BLaER1 treated with 17β-estradiol and CSF1 and Interleukin-3, amounts not matched to agents 10 nM and 100 nM (cell line): ENCODE results near the gene TMPRSS2.
"Not testable (repeated sequence)": the region's sequence is repeated elsewhere in the genome, so short reads cannot be mapped to it uniquely, and the experiment has no call there.

ENCODE experiments used
- H3K27ac ChIP-seq, 11 experiments: shearing (Covaris generic); formaldehyde crosslinking; 2 replicates each; pipeline ENCODE4 v1.8.1; 2022
- H3K27me3 ChIP-seq, 11 experiments: shearing (Covaris generic); formaldehyde crosslinking; 2 replicates each; pipeline ENCODE4 v1.8.1; 2022
- H3K36me3 ChIP-seq, 11 experiments: shearing (Covaris generic); formaldehyde crosslinking; 2 replicates each; pipeline ENCODE4 v1.8.1; 2022
- H3K4me1 ChIP-seq, 10 experiments: shearing (Covaris generic); formaldehyde crosslinking; 2 replicates each; pipeline ENCODE4 v1.8.1; 2022
- H3K4me2 ChIP-seq, 11 experiments: shearing (Covaris generic); formaldehyde crosslinking; 2 replicates each; pipeline ENCODE4 v1.8.1; 2022
- H3K4me3 ChIP-seq, 10 experiments: shearing (Covaris generic); formaldehyde crosslinking; 2 replicates each; pipeline ENCODE4 v1.8.1; 2022
- H3K9ac ChIP-seq, 11 experiments: shearing (Covaris generic); formaldehyde crosslinking; 2 replicates each; pipeline ENCODE4 v1.8.1; 2022
- H3K9me3 ChIP-seq, 11 experiments: shearing (Covaris generic); formaldehyde crosslinking; replicated peaks in 1 of 11; 2 replicates each; pipeline ENCODE4 v1.8.1; 2022
- H4K20me1 ChIP-seq, 11 experiments: shearing (Covaris generic); formaldehyde crosslinking; 2 replicates each; pipeline ENCODE4 v1.8.1; 2022
- Cebpa-rat ChIP-seq, 11 experiments: shearing (Covaris generic); IDR thresholded peaks; 2 replicates each; pipeline ENCODE4 v1.8.1; 2022

TMPRSS2 gene

GRCh38 chr21:41418956-41419680 lies 88.8 kb downstream of the TMPRSS2 start:
- H3K9ac ChIP-seq: peak overlapping the region in 2 of 11 experiments; percentile 82 to 86; a peak in 4 of 22 replicates
- TF ChIP-seq Cebpa-rat (IDR thresholded peaks at IDR 0.05): no peak
- no peaks in the 10 kb centered on the region for H3K27me3 ChIP-seq
- H3K36me3 ChIP-seq: no peaks in the 10 kb centered on the region
- peaks cover 40 to 51% (median 48%) of the 10 kb centered on the region in 10 experiments for H3K4me1 ChIP-seq
- H3K9me3 ChIP-seq: peaks cover 7 to 14% (median 13%) of the 10 kb centered on the region in 11 experiments; a peak in 20 of 22 replicates
- H3K27ac ChIP-seq: peak overlapping the region in 9 of 11 experiments; percentile 70 to 88 (median 84); a peak in 16 of 22 replicates
- no peak overlapping the region for H3K4me3 ChIP-seq
- H4K20me1 ChIP-seq: no peaks in the 10 kb centered on the region
- peak overlapping the region; percentile 92 to 99 (median 95); a peak in 21 of 22 replicates for H3K4me2 ChIP-seq

- Histone ChIP-seq H3K4me3 (no peak overlapping the region), H3K9me3 (peaks cover 7 to 14% (median 13%) of the 10 kb centered on the region in 11 experiments; a peak in 20 of 22 replicates), H3K9ac (no peak overlapping the region), H3K27me3 (no peaks in the 10 kb centered on the region), H3K4me1 (peaks cover 34 to 45% (median 41%) of the 10 kb centered on the region in 10 experiments), H3K36me3 (no peaks in the 10 kb centered on the region), H4K20me1 (no peaks in the 10 kb centered on the region), H3K27ac (peak overlapping the region in 2 of 11 experiments; percentile 77 to 88; a peak in 3 of 22 replicates), H3K4me2 (peak overlapping the region in 9 of 11 experiments; percentile 92 to 99 (median 97); a peak in 10 of 22 replicates)
- no peak for TF ChIP-seq Cebpa-rat (IDR thresholded peaks at IDR 0.05)
These were observed 89.6 kb downstream of the TMPRSS2 start for GRCh38 chr21:41418393-41418792.

- H3K4me3 ChIP-seq, H3K4me2 ChIP-seq, H3K9ac ChIP-seq, H3K27ac ChIP-seq, H4K20me1 ChIP-seq, H3K36me3 ChIP-seq, H3K27me3 ChIP-seq: not testable (repeated sequence)
- Histone ChIP-seq H3K9me3 (peaks cover 7 to 21% (median 14%) of the 10 kb centered on the region in 11 experiments; a peak in 20 of 22 replicates), H3K4me1 (peaks cover 32 to 39% (median 36%) of the 10 kb centered on the region in 10 experiments)
These were observed 90.5 kb downstream of the TMPRSS2 start for GRCh38 chr21:41417505-41417904.
